ENCODE data around the gene GABRB1. TPM values are rescaled to one million over a fixed set of nuclear protein-coding genes. Genes with fewer than 3 reads are reported as not detected.

The GABRB1 gene
- total and polyA plus RNA-seq, 2 donors (not counting 1 experiment from before 2014, with no cell fraction given), result not detected

- Histone ChIP-seq H3K27ac (ENCODE audit: low read length in 2 of 2) (no peak overlapping the region), H3K36me3 (replicated peaks in 1 of 2; ENCODE audit: control extremely low read depth in 1 of 2, control insufficient read depth in 1 of 2, extremely low read depth in 1 of 2, insufficient read depth in 2 of 2, low read length in 1 of 2) (no peaks in the 10 kb centered on the region), H3K79me2 (ENCODE audit: control insufficient read depth, insufficient read depth, low read length) (no peaks in the 10 kb centered on the region), H3K27me3 (replicated peaks in 1 of 4; ENCODE audit: control extremely low read depth in 1 of 4, control insufficient read depth in 3 of 4, insufficient read depth in 4 of 4, low read length in 3 of 4) (no peaks in the 10 kb centered on the region), H3K9me3 (ENCODE audit: control extremely low read depth in 1 of 3, control insufficient read depth in 2 of 3, insufficient read depth in 1 of 3, low read length in 2 of 3) (no peaks in the 10 kb centered on the region), H3K4me3 (ENCODE audit: control extremely low read depth in 1 of 5, extremely low read depth in 1 of 5, insufficient read depth in 1 of 5, low read depth in 2 of 5, low read length in 4 of 5) (no peak overlapping the region), H4K20me1 (ENCODE audit: control insufficient read depth, insufficient read depth, low read length, poor library complexity, severe bottlenecking) (no peaks in the 10 kb centered on the region), H3K4me1 (ENCODE audit: control insufficient read depth in 2 of 2, insufficient read depth in 2 of 2, low read length in 2 of 2) (no peaks in the 10 kb centered on the region), H2AFZ (ENCODE audit: insufficient read depth, low read depth, low read length, poor library complexity, severe bottlenecking) (no peak overlapping the region), H3K9ac (ENCODE audit: low read length) (no peak overlapping the region), H3K4me2 (replicated peaks; ENCODE audit: low read depth, low read length, poor library complexity, severe bottlenecking) (no peak overlapping the region)
- DNase-seq, result no peak
- POLR2A ChIA-PET, result no interaction called here
- ATAC-seq (ENCODE audit: low read depth), result no peak
- TF ChIP-seq EZH2 (IDR thresholded peaks at IDR 0.05; ENCODE audit: borderline replicate concordance, insufficient read depth, low read depth, low read length, poor library complexity, severe bottlenecking), result no peak
- TF ChIP-seq, protein P1, sequence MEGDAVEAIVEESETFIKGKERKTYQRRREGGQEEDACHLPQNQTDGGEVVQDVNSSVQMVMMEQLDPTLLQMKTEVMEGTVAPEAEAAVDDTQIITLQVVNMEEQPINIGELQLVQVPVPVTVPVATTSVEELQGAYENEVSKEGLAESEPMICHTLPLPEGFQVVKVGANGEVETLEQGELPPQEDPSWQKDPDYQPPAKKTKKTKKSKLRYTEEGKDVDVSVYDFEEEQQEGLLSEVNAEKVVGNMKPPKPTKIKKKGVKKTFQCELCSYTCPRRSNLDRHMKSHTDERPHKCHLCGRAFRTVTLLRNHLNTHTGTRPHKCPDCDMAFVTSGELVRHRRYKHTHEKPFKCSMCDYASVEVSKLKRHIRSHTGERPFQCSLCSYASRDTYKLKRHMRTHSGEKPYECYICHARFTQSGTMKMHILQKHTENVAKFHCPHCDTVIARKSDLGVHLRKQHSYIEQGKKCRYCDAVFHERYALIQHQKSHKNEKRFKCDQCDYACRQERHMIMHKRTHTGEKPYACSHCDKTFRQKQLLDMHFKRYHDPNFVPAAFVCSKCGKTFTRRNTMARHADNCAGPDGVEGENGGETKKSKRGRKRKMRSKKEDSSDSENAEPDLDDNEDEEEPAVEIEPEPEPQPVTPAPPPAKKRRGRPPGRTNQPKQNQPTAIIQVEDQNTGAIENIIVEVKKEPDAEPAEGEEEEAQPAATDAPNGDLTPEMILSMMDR (IDR thresholded peaks at IDR 0.05), result no peak
- no peaks in the 10 kb centered on the region for H3K27me3 Mint-ChIP-seq
- CTCF ChIA-PET, result no interaction called here
- H3K4me3 Mint-ChIP-seq, result no peak overlapping the region
- intact Hi-C loops (cut with micrococcal nuclease), result no loop called here
- no peaks in the 10 kb centered on the region for H3K4me1 Mint-ChIP-seq
- no peaks in the 10 kb centered on the region for H3K9me3 Mint-ChIP-seq (ENCODE audit: insufficient read depth)
- H3K27ac Mint-ChIP-seq, result no peak overlapping the region
- no CpG with 5 or more reads among the region's 1 CpG for WGBS (ENCODE audit: insufficient coverage)
Observed at GRCh38 chr4:47095884-47096283, 64.5 kb downstream of the GABRB1 start.

GRCh38 chr4:47101453-47101852 lies 70.1 kb downstream of the GABRB1 start:
- intact Hi-C loops (cut with micrococcal nuclease), result no loop called here
- CTCF ChIA-PET, result no interaction called here
- no peak overlapping the region for H3K4me3 Mint-ChIP-seq
- H3K9ac ChIP-seq (ENCODE audit: low read length), result no peak overlapping the region
- no peaks in the 10 kb centered on the region for H3K9me3 Mint-ChIP-seq (ENCODE audit: insufficient read depth)
- no peaks in the 10 kb centered on the region for H3K9me3 ChIP-seq (ENCODE audit: control extremely low read depth in 1 of 3, control insufficient read depth in 2 of 3, insufficient read depth in 1 of 3, low read length in 2 of 3)
- POLR2A ChIA-PET, result no interaction called here
- H3K36me3 ChIP-seq (replicated peaks in 1 of 2; ENCODE audit: control extremely low read depth in 1 of 2, control insufficient read depth in 1 of 2, extremely low read depth in 1 of 2, insufficient read depth in 2 of 2, low read length in 1 of 2), result no peaks in the 10 kb centered on the region
- no peaks in the 10 kb centered on the region for H3K4me1 ChIP-seq (ENCODE audit: control insufficient read depth in 2 of 2, insufficient read depth in 2 of 2, low read length in 2 of 2)
- H3K27ac ChIP-seq (ENCODE audit: low read length in 2 of 2), result no peak overlapping the region
- ATAC-seq (ENCODE audit: low read depth), result no peak
- no peaks in the 10 kb centered on the region for H3K4me1 Mint-ChIP-seq
- H3K27ac Mint-ChIP-seq, result no peak overlapping the region
- H3K27me3 Mint-ChIP-seq, result no peaks in the 10 kb centered on the region
- H3K4me3 ChIP-seq (ENCODE audit: control extremely low read depth in 1 of 5, extremely low read depth in 1 of 5, insufficient read depth in 1 of 5, low read depth in 2 of 5, low read length in 4 of 5), result no peak overlapping the region
- WGBS (ENCODE audit: insufficient coverage), result no CpG with 5 or more reads among the region's 1 CpG
- H4K20me1 ChIP-seq (ENCODE audit: control insufficient read depth, insufficient read depth, low read length, poor library complexity, severe bottlenecking), result no peaks in the 10 kb centered on the region
- H3K27me3 ChIP-seq (replicated peaks in 1 of 4; ENCODE audit: control extremely low read depth in 1 of 4, control insufficient read depth in 3 of 4, insufficient read depth in 4 of 4, low read length in 3 of 4), result no peaks in the 10 kb centered on the region
- no peak overlapping the region for H2AFZ ChIP-seq (ENCODE audit: insufficient read depth, low read depth, low read length, poor library complexity, severe bottlenecking)
- no peak for TF ChIP-seq EZH2 (IDR thresholded peaks at IDR 0.05; ENCODE audit: borderline replicate concordance, insufficient read depth, low read depth, low read length, poor library complexity, severe bottlenecking)
- TF ChIP-seq, protein P1 (IDR thresholded peaks at IDR 0.05), result no peak
- H3K4me2 ChIP-seq (replicated peaks; ENCODE audit: low read depth, low read length, poor library complexity, severe bottlenecking), result no peak overlapping the region
- no peak for DNase-seq
- H3K79me2 ChIP-seq (ENCODE audit: control insufficient read depth, insufficient read depth, low read length), result no peaks in the 10 kb centered on the region

Data from B cell (primary cell).